Measurements from ENCODE around the gene SIPA1L2. TPM values are rescaled to one million over a fixed set of nuclear protein-coding genes. Genes with fewer than 3 reads are reported as not detected.

SIPA1L2 gene
- total RNA-seq, 1 experiment from 2014 or later, result 0.04 TPM

DNA sequence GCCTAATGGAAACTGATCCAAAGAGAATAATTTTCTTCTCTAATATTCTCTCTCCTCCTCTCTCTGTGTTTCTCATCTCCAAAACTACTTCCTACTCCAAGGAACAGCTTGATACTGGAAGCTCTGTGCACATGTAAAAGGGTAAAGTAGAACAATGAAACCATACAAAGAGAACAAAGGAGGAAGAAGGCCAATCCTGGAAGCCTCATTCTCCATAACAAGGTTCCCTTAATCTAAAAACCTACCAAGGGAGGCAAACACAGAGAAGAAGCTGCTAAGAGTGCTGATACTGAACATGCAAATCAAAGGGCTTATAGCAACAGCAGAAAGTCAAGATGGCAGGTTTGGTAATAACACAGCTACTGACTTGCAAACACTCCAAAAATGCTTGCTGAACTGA is 44.4 kb downstream of the SIPA1L2 start:
- Histone ChIP-seq H3K9me2 (replicated peaks; ENCODE audit: insufficient read depth, low read length) (no peaks in the 10 kb centered on the region), H3K27me3 (ENCODE audit: low read length) (no peaks in the 10 kb centered on the region), H3K79me2 (ENCODE audit: low read length) (no peaks in the 10 kb centered on the region), H3K36me3 (ENCODE audit: insufficient read depth, low read length) (no peaks in the 10 kb centered on the region), H3K9ac (ENCODE audit: low read length) (no peak overlapping the region), H3K4me2 (ENCODE audit: low read depth, low read length, poor library complexity, severe bottlenecking) (no peak overlapping the region), H3K4me3 (ENCODE audit: low read length) (no peak overlapping the region), H3K9me3 (ENCODE audit: low read length) (no peaks in the 10 kb centered on the region), H3K27ac (ENCODE audit: low read length) (no peak overlapping the region), H4K20me1 (ENCODE audit: insufficient read depth, low read depth, low read length) (no peaks in the 10 kb centered on the region), H2AFZ (ENCODE audit: low read length) (no peak overlapping the region), H3K4me1 (ENCODE audit: low read length) (no peaks in the 10 kb centered on the region)
- no peak for DNase-seq

DNA sequence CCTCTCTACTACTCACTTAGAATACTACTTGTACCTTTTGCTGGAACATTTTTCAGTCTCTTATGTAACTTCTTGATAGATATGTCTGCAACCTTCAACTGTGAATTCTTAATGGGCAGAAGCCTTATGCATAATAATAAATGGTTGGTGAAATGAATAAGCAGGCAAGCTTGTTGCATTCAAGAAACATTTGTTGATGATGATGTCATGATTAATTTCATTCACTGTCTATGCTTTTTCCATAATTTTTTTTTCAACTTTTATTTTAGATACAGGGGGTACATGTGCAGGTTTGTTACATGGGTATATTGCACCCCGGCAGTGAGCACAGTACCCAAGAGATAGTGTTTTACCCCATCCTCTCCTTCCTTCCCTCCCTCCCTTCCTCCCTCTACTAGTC is 48.0 kb downstream of the SIPA1L2 start:
- Histone ChIP-seq H3K27ac (ENCODE audit: low read length) (no peak overlapping the region), H3K9me2 (replicated peaks; ENCODE audit: insufficient read depth, low read length) (no peaks in the 10 kb centered on the region), H3K27me3 (ENCODE audit: low read length) (no peaks in the 10 kb centered on the region), H3K9me3 (ENCODE audit: low read length) (no peaks in the 10 kb centered on the region), H3K9ac (ENCODE audit: low read length) (no peak overlapping the region), H3K4me3 (ENCODE audit: low read length) (no peak overlapping the region), H3K4me1 (ENCODE audit: low read length) (no peaks in the 10 kb centered on the region), H3K36me3 (ENCODE audit: insufficient read depth, low read length) (no peaks in the 10 kb centered on the region), H3K79me2 (ENCODE audit: low read length) (no peaks in the 10 kb centered on the region), H2AFZ (ENCODE audit: low read length) (no peak overlapping the region), H4K20me1 (ENCODE audit: insufficient read depth, low read depth, low read length) (no peaks in the 10 kb centered on the region), H3K4me2 (ENCODE audit: low read depth, low read length, poor library complexity, severe bottlenecking) (no peak overlapping the region)
- no peak for DNase-seq

Other genes with a start within 250 kb of the SIPA1L2 start
- 8.2 and 8.7 TPM in 2 replicates for gene MAP10, start 175.3 kb upstream of the SIPA1L2 start, total RNA-seq (2014; rRNA removed; shearing (Covaris generic); ENCODE audit: low replicate concordance)

Measured in Karpas-422 (cell line).